Common myeloid progenitor, CD34-positive (primary cell): ENCODE results near the gene NDUFAF3.

Experiments
- CTCF ChIA-PET: fragments of 350-600 bp; sonication (Branson Sonifier 250); formaldehyde crosslinking; loops from one replicate; lab custom pipeline; 2021; ENCODE audit warnings: antibody characterized with exemption; lab: Charles Lee
- POLR2A ChIA-PET: fragments of 350-600 bp; sonication (Branson Sonifier 250); formaldehyde crosslinking; loops from one replicate; lab custom pipeline; 2021; ENCODE audit warnings: antibody characterized with exemption; lab: Charles Lee
- DNase-seq, 3 donors: peaks; one replicate each; pipeline versions ENCODE4 v3.0.0 to v3.0.0-alpha.2; 2013
- H3K27ac ChIP-seq, 2 experiments: 1 replicate in 1 of 2; 2 replicates in 1 of 2; pipeline ENCODE4 v1.7.0; 2013; ENCODE audit warnings: inconsistent platforms in 2 of 2, low read length in 2 of 2, mild to moderate bottlenecking in 2 of 2, low read depth in 1 of 2, moderate library complexity in 1 of 2; ENCODE audit not compliant: severe bottlenecking in 2 of 2, insufficient read depth in 1 of 2, poor library complexity in 1 of 2
- H3K27me3 ChIP-seq, 5 experiments: replicated peaks in 2 of 5; 1 replicate in 3 of 5; 2 replicates in 2 of 5; pipeline versions ENCODE4 v1.6.1 to v1.7.0; 2013; ENCODE audit warnings: low read length in 4 of 5, mild to moderate bottlenecking in 2 of 5, moderate library complexity in 2 of 5, inconsistent platforms in 1 of 5; ENCODE audit not compliant: insufficient read depth in 5 of 5, control insufficient read depth in 4 of 5
- H3K36me3 ChIP-seq, 4 experiments: 1 replicate in 2 of 4; 2 replicates in 2 of 4; pipeline versions ENCODE4 v1.6.1 to v1.7.0; 2013; ENCODE audit warnings: low read length in 3 of 4, control low read depth in 1 of 4, mild to moderate bottlenecking in 1 of 4; ENCODE audit not compliant: control insufficient read depth in 4 of 4, insufficient read depth in 4 of 4
- H3K4me1 ChIP-seq, 4 experiments: 1 replicate in 3 of 4; 2 replicates in 1 of 4; pipeline versions ENCODE4 v1.6.1 to v1.7.1; 2013; ENCODE audit warnings: low read length in 3 of 4, mild to moderate bottlenecking in 3 of 4, control low read depth in 1 of 4, inconsistent platforms in 1 of 4, moderate library complexity in 1 of 4; ENCODE audit not compliant: control insufficient read depth in 4 of 4, insufficient read depth in 4 of 4; ENCODE audit errors: control extremely low read depth in 1 of 4
- H3K4me3 ChIP-seq, 7 experiments: 1 replicate in 4 of 7; 2 replicates in 3 of 7; pipeline versions ENCODE4 v1.5.1 to v1.7.0; 2013; ENCODE audit warnings: mild to moderate bottlenecking in 7 of 7, low read length in 6 of 7, moderate library complexity in 6 of 7, inconsistent platforms in 2 of 7, low read depth in 2 of 7, control low read depth in 1 of 7; ENCODE audit not compliant: insufficient read depth in 4 of 7, control insufficient read depth in 1 of 7; ENCODE audit errors: extremely low read depth in 1 of 7
- H3K9me3 ChIP-seq, 5 experiments: 1 replicate in 4 of 5; 2 replicates in 1 of 5; pipeline versions ENCODE4 v1.6.1 to v1.7.1; 2013; ENCODE audit warnings: low read length in 4 of 5, mild to moderate bottlenecking in 2 of 5, inconsistent platforms in 1 of 5, low read depth in 1 of 5, moderate library complexity in 1 of 5; ENCODE audit not compliant: control insufficient read depth in 4 of 5, insufficient read depth in 2 of 5; ENCODE audit errors: control extremely low read depth in 1 of 5
- WGBS: methylation state at CpG from one replicate; pipeline ENCODE4 v1.1.5; 2013; ENCODE audit not compliant: insufficient coverage; 5-methylcytosine and 5-hydroxymethylcytosine counted together

Gene NDUFAF3

DNA sequence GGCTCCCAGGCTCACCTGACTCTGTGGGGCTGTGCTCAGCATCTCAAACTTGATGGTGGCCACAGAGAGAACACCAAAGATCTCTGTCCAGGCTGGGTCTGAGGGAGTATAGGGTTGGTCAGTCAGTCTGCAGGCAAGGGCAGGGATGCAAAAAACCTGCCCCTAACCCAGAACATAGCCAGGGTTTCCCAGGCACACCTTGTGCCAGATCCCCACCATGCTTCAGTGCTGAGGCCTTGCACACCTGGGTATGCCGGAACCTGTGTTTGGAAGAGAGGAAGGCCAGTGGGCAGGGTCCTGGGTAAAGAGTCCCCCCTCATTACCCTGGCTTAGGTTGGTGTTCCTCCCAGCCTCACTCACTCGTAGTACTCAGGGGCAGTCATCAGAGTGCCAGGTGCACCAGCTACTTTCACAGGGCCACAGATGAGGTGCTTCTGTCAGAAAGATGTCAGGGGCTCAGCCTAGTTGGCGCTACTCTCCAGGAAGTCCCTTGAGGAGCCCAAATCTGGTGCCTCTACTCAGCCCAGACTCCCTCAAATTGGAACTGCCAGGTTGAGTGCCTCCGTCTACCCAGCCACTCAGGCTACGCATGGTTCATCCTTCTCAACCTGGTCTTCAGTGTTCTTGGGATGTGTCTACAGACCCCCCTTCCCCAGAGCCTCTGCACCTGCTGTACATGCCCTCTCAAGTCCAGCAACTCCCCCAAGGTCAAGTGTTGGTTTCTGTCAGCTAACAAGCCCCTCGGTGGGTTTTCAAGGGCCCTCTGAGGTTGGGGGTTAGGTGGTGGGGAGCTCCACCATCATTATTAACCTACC is 5.3 kb upstream of the NDUFAF3 start:
- H3K27ac ChIP-seq = no peak overlapping the region

DNA sequence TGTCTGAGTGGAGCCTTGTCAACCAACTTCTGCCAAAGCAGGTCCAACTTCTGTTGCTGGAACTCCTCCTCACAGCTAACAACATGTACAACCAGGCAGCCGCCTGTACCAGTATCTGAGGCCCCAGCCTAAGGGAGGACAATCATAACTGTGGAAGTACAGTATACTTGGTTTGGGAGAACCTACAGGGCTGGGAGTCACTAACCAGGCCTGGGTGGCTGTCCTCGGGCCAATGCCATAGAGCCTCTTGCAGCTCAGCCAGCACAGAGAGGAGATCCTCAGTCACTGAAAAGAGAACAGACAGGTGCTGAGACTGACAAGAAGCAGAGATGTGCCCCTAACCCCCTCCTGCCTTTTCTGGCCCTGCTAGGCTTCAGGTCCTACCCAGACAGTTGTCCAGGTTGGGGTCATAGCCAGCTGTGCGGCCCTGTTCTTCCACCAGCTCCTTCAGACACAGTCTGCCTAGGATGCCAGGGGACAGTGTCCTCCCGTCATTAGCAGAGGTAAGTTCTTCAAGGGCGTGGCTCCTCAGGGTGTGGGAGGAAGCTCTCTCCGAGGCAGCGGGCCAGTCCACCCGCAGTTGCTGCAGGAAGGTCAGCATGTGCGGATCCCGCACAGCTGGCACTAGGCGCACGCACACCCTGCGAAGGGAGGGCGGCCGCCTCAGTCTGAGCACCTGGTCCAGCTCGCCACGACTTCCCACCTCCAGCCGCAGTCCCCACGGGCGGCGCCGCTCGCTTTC is 4.5 kb upstream of the NDUFAF3 start:
- Histone ChIP-seq H3K36me3 (peaks cover 0 to 44% (median 38%) of the 10 kb centered on the region in 4 experiments), H3K4me1 (peaks cover 6 to 40% (median 35%) of the 10 kb centered on the region in 4 experiments), H3K27me3 (no peaks in the 10 kb centered on the region), H3K27ac (peak overlapping the region in 1 of 2 experiments; percentile 79), H3K9me3 (no peaks in the 10 kb centered on the region), H3K4me3 (peak overlapping the region; percentile 57 to 92 (median 80))
- 10% methylated on average over 23 of the region's 23 CpGs for WGBS
- ChIA-PET CTCF (interaction anchor here (0.9 to 19.2 kb wide), 3 partner anchors 10 to 26 kb away, joined by 3 to 386 read pairs (median 94); partner anchors contain the start of genes P4HTM and WDR6), POLR2A (interaction anchor here (1.1 to 2.3 kb wide), 3 partner anchors 10 to 28 kb away, joined by 3 to 10 read pairs (median 7); partner anchors contain the start of genes P4HTM and WDR6)
- no peak for DNase-seq

More for the DNA sequence above, 5.3 kb upstream of the NDUFAF3 start:
- Histone ChIP-seq H3K4me3 (peak overlapping the region in 1 of 7 experiments; percentile 92), H3K9me3 (no peaks in the 10 kb centered on the region), H3K36me3 (peaks cover 2 to 52% (median 46%) of the 10 kb centered on the region in 4 experiments), H3K27me3 (no peaks in the 10 kb centered on the region), H3K4me1 (peaks cover 6 to 34% (median 32%) of the 10 kb centered on the region in 4 experiments)
- 95% methylated on average over 6 of the region's 6 CpGs for WGBS
- ChIA-PET POLR2A (interaction anchor here (1.1 to 2.3 kb wide), 3 partner anchors 9 to 27 kb away, joined by 3 to 10 read pairs (median 7); partner anchors contain the start of genes P4HTM and WDR6), CTCF (interaction anchor here (4.2 to 19.2 kb wide), 3 partner anchors 10 to 26 kb away, joined by 14 to 386 read pairs (median 94); partner anchors contain the start of genes P4HTM and WDR6)
- no peak for DNase-seq

DNA sequence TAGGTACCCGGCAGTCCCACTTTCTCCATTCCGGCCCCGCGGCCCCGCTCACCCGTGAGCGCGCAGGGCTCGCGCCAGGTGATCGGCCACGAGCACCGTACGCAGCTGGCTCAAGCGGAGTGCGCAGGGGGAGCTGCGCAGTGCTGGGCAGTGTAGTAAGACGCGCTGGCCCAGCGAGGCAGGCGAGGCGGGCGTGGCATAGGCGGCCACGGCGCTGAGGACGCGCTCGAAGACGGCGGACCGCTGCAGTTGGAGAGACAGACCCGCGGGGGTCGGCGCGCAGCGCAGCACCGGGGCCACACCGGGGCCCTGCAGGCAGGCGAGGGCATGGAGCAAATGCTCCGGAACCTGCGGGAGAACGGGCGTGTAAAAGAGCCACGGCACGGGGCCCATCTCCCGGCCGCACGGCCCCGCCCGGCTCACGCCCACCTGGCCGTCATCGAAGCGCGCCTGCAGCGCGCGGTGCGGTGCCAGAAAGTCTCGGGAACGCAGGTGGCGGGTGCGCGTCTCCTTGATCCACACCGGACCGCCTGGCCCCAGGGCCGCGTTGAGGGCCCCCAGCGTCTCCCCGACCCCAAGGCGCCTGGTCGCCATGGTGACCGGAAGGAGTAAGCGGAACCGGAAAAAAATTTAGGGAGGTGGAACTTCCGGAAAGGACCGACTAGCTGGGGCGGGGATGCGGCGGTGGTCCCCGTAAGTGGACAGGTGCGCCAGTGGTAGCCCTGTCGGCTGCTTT is 3.8 kb upstream of the NDUFAF3 start, which contains the start of gene DALRD3:
Gene DALRD3, minus strand, starts transcription at position 610 of the 736 bp plus-strand sequence. Its CDS starts 16 bp downstream, at position 594.
- Histone ChIP-seq H3K4me1 (peaks cover 6 to 47% (median 42%) of the 10 kb centered on the region in 4 experiments), H3K27ac (peak within 1 kb of the TSS; percentile 33 to 79), H3K36me3 (peaks cover 0 to 42% (median 34%) of the 10 kb centered on the region in 4 experiments), H3K4me3 (peak within 1 kb of the TSS; percentile 57 to 94 (median 80)), H3K27me3 (no peaks in the 10 kb centered on the region), H3K9me3 (no peaks in the 10 kb centered on the region)
- POLR2A ChIA-PET = interaction anchor here (1.1 to 2.3 kb wide), 4 partner anchors 11 to 99 kb away, joined by 3 to 10 read pairs (median 5); partner anchors contain the start of genes ARIH2, P4HTM and WDR6
- CTCF ChIA-PET = interaction anchor here (0.9 to 19.2 kb wide), 3 partner anchors 11 to 27 kb away, joined by 3 to 386 read pairs (median 94); partner anchors contain the start of genes P4HTM and WDR6
- 0% methylated on average over 75 of the region's 85 CpGs for WGBS
- DNase-seq = peak; percentile 48 to 76 (median 71)

DNA sequence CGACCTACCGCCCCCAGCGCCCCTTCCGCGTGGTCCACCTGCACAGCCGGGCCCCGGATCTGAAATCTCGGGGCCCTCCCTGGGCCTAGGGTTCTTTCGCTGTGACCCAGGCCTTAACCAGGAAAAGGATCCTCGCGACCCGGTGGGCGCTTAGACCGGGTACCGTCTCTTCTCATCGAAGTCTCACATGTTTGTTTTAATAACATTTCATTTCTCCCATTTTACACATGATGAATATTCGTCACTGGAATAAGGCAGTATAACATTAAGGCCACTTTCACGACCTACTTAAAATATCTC is 3.3 kb upstream of the NDUFAF3 start:
- 5% methylated on average over 16 of the region's 18 CpGs for WGBS

DNA sequence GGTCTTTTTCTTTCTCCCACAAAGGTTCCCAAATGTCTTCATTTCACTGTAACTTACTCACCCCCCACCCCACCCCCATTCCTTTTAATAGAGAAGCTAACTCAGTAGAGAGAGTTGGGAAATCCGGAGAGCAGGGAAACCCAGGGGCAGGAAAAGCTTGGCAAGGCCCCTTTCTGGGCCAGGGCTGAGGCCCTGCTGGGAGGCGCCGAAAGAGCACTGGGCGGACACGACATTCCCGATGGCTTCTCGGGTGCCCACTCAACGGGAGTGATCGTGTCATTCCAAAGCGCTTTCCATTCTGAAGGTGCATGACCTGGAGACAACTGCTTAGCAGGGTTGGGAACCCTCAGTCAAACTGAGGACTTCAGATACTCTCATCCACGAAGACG is 2.0 kb upstream of the NDUFAF3 start:
- DNase-seq = no peak
- 49% methylated on average over 12 of the region's 12 CpGs for WGBS
- peak overlapping the region; percentile 73 to 94 (median 82) for H3K4me3 ChIP-seq
- peak overlapping the region; percentile 95 to 98 for H3K27ac ChIP-seq
- peaks cover 0 to 42% (median 31%) of the 10 kb centered on the region in 4 experiments for H3K36me3 ChIP-seq
- no peaks in the 10 kb centered on the region for H3K27me3 ChIP-seq
- POLR2A ChIA-PET = interaction anchor here (0.7 to 3.9 kb wide), 8 partner anchors 9 to 74 kb away, joined by 3 to 42 read pairs (median 6); partner anchors contain the start of genes IMPDH2, P4HTM, QRICH1 and WDR6
- no peaks in the 10 kb centered on the region for H3K9me3 ChIP-seq
- H3K4me1 ChIP-seq = peaks cover 6 to 57% (median 50%) of the 10 kb centered on the region in 4 experiments
- CTCF ChIA-PET = interaction anchor here (0.6 to 10.2 kb wide), 6 partner anchors 8 to 45 kb away, joined by 3 to 94 read pairs (median 4); partner anchors contain the start of genes P4HTM and WDR6

More for the DNA sequence above, 3.3 kb upstream of the NDUFAF3 start:
- Histone ChIP-seq H3K27me3 (no peaks in the 10 kb centered on the region), H3K27ac (peak overlapping the region; percentile 33 to 79), H3K4me1 (peaks cover 6 to 50% (median 46%) of the 10 kb centered on the region in 4 experiments), H3K9me3 (no peaks in the 10 kb centered on the region), H3K4me3 (peak overlapping the region; percentile 57 to 92 (median 80)), H3K36me3 (peaks cover 0 to 42% (median 30%) of the 10 kb centered on the region in 4 experiments)
- CTCF ChIA-PET = interaction anchor here (10.2 to 19.2 kb wide), 2 partner anchors 12 to 28 kb away, joined by 94 to 386 read pairs; partner anchors contain the start of genes P4HTM and WDR6
- POLR2A ChIA-PET = interaction anchor here (1.1 to 2.5 kb wide), 4 partner anchors 10 to 100 kb away, joined by 3 to 19 read pairs (median 8); partner anchors contain the start of genes ARIH2, IMPDH2, P4HTM and WDR6
- DNase-seq = no peak
